Measurements from ENCODE around the gene SULF2. TPM values are rescaled to one million over a fixed set of nuclear protein-coding genes. Genes with fewer than 3 reads are reported as not detected.

The SULF2 gene
- total RNA-seq, 1 donor from 2014 or later: 78.2 TPM

DNA sequence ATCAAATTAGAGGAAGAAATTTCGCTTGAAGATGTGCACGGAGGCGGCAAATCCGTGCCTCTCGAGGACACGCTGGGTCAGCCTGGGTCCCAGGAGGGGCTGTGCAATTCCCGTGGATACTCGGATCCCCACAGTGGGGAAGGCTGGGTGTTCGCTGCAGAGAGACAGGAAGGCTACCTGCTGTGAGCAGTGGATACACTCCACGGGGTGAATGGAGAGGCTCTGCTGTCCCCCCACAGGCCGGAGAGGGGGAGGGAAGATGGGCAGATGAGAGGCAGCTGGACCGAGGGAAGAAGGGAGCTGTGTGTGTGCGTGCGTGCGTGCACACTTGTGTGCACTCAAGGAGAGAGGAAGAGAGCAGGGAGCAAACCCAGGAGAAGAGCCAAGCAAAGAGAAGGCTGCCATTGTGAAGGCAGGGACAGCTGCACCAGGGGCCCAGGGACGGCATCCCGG is 57.3 kb downstream of the SULF2 start:
- H3K27me3 ChIP-seq (ENCODE audit: control insufficient read depth, insufficient read depth, low read length): no peaks in the 10 kb centered on the region
- DNase-seq (ENCODE audit: low read depth): no peak
- H3K36me3 ChIP-seq (ENCODE audit: control insufficient read depth, insufficient read depth, low read length): no peaks in the 10 kb centered on the region
- TF ChIP-seq, protein P1, sequence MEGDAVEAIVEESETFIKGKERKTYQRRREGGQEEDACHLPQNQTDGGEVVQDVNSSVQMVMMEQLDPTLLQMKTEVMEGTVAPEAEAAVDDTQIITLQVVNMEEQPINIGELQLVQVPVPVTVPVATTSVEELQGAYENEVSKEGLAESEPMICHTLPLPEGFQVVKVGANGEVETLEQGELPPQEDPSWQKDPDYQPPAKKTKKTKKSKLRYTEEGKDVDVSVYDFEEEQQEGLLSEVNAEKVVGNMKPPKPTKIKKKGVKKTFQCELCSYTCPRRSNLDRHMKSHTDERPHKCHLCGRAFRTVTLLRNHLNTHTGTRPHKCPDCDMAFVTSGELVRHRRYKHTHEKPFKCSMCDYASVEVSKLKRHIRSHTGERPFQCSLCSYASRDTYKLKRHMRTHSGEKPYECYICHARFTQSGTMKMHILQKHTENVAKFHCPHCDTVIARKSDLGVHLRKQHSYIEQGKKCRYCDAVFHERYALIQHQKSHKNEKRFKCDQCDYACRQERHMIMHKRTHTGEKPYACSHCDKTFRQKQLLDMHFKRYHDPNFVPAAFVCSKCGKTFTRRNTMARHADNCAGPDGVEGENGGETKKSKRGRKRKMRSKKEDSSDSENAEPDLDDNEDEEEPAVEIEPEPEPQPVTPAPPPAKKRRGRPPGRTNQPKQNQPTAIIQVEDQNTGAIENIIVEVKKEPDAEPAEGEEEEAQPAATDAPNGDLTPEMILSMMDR (IDR thresholded peaks at IDR 0.05; ENCODE audit: insufficient read depth, low read length, poor library complexity, severe bottlenecking): no peak
- no peak overlapping the region for H3K4me3 ChIP-seq (ENCODE audit: low read depth, low read length)

DNA sequence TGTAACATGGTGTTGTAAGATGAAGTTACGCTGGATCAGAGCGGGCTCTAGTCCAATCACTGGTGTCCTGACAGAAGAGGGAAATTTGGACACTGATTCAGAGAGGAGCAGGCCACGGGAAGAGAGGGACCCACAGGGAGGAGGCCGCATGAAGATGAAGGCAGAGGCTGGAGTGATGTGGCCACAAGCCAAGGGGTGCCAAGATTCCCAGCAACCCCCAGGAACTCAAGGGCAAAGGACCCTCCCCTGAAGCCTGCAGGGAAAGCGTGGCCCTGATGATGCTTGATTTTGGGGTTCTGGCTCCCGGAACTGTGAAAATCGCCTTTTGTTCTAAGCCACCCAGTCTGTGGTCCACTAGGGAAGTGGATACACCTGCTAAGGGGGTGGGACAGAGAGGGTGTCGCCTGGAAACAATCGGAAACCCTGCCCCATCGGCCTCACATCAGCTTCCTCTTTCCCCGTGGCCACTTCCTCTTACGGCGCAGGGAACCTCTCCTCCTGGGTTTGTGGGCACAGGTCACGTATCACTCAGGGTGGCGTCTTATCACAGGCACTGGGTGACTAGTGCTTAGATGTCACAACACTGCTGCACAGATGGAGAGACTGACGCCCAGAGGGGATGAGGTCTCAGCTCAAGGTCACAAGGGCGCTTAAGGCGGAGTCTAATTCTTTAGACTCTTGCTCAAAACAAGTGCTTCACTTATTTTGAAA is 58.0 kb downstream of the SULF2 start:
- Histone ChIP-seq H3K27me3 (ENCODE audit: control insufficient read depth, insufficient read depth, low read length) (no peaks in the 10 kb centered on the region), H3K4me3 (ENCODE audit: low read depth, low read length) (no peak overlapping the region), H3K36me3 (ENCODE audit: control insufficient read depth, insufficient read depth, low read length) (no peaks in the 10 kb centered on the region)
- TF ChIP-seq, protein P1 (IDR thresholded peaks at IDR 0.05; ENCODE audit: insufficient read depth, low read length, poor library complexity, severe bottlenecking): no peak
- no peak for DNase-seq (ENCODE audit: low read depth)

DNA sequence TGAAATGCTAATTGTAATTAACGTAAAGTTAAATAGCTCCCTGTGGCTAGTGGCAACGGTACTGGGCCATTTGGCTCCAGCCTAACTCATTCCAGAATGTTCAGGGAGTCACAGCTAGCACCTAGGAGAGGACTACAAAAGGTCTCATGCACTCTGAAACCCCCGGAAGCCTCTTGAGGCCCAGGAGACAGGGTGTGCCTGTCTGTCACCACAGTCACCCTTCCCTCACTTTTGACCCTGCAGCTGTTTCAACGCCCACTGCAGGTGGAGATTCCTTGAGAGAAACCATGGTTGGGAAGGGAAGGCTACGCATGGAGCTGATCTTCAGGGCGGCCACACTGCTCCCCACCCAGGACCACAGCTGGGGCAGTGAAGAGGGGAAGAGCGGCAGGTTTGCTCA is 58.6 kb downstream of the SULF2 start:
- Histone ChIP-seq H3K27me3 (ENCODE audit: control insufficient read depth, insufficient read depth, low read length) (no peaks in the 10 kb centered on the region), H3K36me3 (ENCODE audit: control insufficient read depth, insufficient read depth, low read length) (no peaks in the 10 kb centered on the region), H3K4me3 (ENCODE audit: low read depth, low read length) (no peak overlapping the region)
- DNase-seq (ENCODE audit: low read depth): no peak
- TF ChIP-seq, protein P1 (IDR thresholded peaks at IDR 0.05; ENCODE audit: insufficient read depth, low read length, poor library complexity, severe bottlenecking): no peak

DNA sequence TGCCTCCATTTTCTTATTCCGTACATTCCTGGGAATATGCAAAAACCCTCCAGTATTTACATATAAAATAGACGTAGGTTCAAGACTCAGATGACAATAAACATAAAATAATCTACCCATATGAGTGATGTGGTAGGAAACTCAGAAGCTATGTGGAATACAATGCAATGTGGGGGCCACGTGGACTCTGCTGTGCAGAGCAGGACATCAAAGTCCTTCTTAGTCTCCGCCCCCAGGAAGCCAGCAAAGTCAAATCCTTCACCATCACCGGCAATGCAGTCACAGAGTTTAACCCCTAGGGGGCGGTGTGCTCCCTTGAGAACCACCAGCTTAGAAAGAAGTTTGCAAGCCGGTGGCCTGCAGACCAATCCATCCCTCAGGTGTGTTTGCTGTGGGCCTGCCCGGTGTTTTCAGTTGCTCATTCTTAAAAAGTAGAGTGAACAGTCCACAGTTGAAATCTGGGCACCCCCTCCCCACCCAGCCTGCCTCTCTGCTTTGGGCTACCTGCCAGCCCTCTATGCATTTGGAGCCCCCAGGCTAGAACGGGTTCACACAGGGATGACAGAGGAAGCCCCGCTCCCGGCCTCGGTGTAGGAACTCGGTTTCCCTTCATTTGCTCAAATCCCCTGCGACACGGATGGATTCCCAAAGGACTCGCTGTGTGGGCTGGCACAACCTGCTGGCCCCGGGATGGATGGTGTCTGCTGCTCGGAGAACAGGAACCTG is 59.9 kb downstream of the SULF2 start:
- DNase-seq (ENCODE audit: low read depth): peak; percentile 50
- Histone ChIP-seq H3K27me3 (ENCODE audit: control insufficient read depth, insufficient read depth, low read length) (no peaks in the 10 kb centered on the region), H3K36me3 (ENCODE audit: control insufficient read depth, insufficient read depth, low read length) (no peaks in the 10 kb centered on the region), H3K4me3 (ENCODE audit: low read depth, low read length) (no peak overlapping the region)
- TF ChIP-seq, protein P1 (IDR thresholded peaks at IDR 0.05; ENCODE audit: insufficient read depth, low read length, poor library complexity, severe bottlenecking): peak; percentile 94

DNA sequence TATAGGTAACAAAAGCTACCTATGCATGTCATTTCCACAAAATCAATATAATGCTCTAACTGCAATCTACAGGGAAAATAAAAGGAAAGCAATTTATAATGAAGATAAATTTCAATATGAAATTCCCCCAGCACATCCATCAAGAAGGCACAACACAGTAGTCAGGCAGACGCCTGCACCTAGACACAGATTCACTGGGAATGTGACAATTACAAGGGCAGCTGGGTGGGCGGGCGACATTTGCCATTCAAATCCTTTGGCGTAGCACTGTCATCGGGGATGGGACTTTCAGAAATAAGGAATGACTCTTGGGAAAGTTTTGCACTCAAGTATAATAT is 60.4 kb downstream of the SULF2 start:
- DNase-seq (ENCODE audit: low read depth): no peak
- H3K27me3 ChIP-seq (ENCODE audit: control insufficient read depth, insufficient read depth, low read length): no peaks in the 10 kb centered on the region
- no peaks in the 10 kb centered on the region for H3K36me3 ChIP-seq (ENCODE audit: control insufficient read depth, insufficient read depth, low read length)
- no peak overlapping the region for H3K4me3 ChIP-seq (ENCODE audit: low read depth, low read length)
- TF ChIP-seq, protein P1 (IDR thresholded peaks at IDR 0.05; ENCODE audit: insufficient read depth, low read length, poor library complexity, severe bottlenecking): no peak
